Measurements from ENCODE around the gene WDR90. TPM values are rescaled to one million over a fixed set of nuclear protein-coding genes. Genes with fewer than 3 reads are reported as not detected.

The WDR90 gene
- total and polyA plus RNA-seq, 2 donors from 2014 or later, result 10.6 to 51.6 TPM

GRCh38 chr16:680625-680945 lies 31.4 kb downstream of the WDR90 start:
- Histone ChIP-seq H3K4me3 (ENCODE audit: low read length in 3 of 3) (peak overlapping the region; percentile 42 to 79 (median 77)), H3K9me3 (ENCODE audit: control insufficient read depth in 2 of 3, insufficient read depth in 1 of 3, low read length in 3 of 3) (no peaks in the 10 kb centered on the region), H3K9ac (ENCODE audit: low read length in 3 of 3) (peak overlapping the region in 2 of 3 donors; percentile 64 to 71), H3K27me3 (ENCODE audit: control insufficient read depth, insufficient read depth, low read length) (no peaks in the 10 kb centered on the region), H3K36me3 (ENCODE audit: control insufficient read depth in 2 of 3, insufficient read depth in 3 of 3, low read length in 3 of 3) (peaks cover 5 to 19% (median 8%) of the 10 kb centered on the region in 3 donors), H3K4me1 (ENCODE audit: control insufficient read depth in 2 of 3, insufficient read depth in 2 of 3, low read depth in 1 of 3, low read length in 3 of 3) (peaks cover 0 to 42% (median 12%) of the 10 kb centered on the region in 3 donors), H3K27ac (ENCODE audit: low read depth in 2 of 2, low read length in 2 of 2) (peak overlapping the region; percentile 9 to 51)
- FAIRE-seq (no peak), DNase-seq (no peak)
- intact Hi-C loops (cut with DNase I), result no loop called here
- no peak for TF ChIP-seq CTCF (IDR thresholded peaks at IDR 0.05; ENCODE audit: borderline replicate concordance, extremely low read depth, insufficient read depth)

DNA sequence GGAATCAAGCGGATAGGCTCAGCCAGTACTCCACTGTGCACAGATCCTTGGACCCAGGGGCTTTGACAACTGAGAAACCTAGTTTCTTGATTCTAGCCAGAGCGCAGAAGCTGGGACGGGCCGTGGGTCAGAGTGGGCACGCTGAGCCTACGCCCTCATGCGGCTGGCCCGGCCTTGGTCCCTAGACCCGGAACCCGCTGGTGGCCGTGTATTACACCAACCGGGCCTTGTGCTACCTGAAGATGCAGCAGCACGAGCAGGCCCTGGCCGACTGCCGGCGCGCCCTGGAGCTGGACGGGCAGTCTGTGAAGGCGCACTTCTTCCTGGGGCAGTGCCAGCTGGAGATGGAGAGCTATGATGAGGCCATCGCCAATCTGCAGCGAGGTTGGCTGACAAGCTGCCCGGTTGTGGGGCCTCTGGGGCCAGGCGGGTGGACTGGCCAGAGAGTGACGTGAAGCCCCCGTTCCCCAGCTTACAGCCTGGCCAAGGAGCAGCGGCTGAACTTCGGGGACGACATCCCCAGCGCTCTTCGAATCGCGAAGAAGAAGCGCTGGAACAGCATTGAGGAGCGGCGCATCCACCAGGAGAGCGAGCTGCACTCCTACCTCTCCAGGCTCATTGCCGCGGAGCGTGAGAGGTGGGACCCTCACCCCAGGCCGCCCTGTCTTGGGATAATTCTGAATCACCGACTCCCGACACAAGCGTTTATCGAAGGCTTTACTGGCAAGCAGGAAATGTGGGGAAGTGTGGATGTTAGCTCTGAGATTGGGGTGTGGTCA lies 32.0 kb downstream of the WDR90 start:
- Histone ChIP-seq H3K9ac (ENCODE audit: low read length in 3 of 3) (peak overlapping the region in 2 of 3 donors; percentile 64 to 71), H3K4me3 (ENCODE audit: low read length in 3 of 3) (peak overlapping the region; percentile 42 to 79 (median 77)), H3K4me1 (ENCODE audit: control insufficient read depth in 2 of 3, insufficient read depth in 2 of 3, low read depth in 1 of 3, low read length in 3 of 3) (peaks cover 0 to 42% (median 12%) of the 10 kb centered on the region in 3 donors), H3K36me3 (ENCODE audit: control insufficient read depth in 2 of 3, insufficient read depth in 3 of 3, low read length in 3 of 3) (peaks cover 5 to 19% (median 8%) of the 10 kb centered on the region in 3 donors), H3K27ac (ENCODE audit: low read depth in 2 of 2, low read length in 2 of 2) (peak overlapping the region in 1 of 2 donors; percentile 34), H3K9me3 (ENCODE audit: control insufficient read depth in 2 of 3, insufficient read depth in 1 of 3, low read length in 3 of 3) (no peaks in the 10 kb centered on the region), H3K27me3 (ENCODE audit: control insufficient read depth, insufficient read depth, low read length) (no peaks in the 10 kb centered on the region)
- FAIRE-seq (no peak), DNase-seq (no peak)
- intact Hi-C loops (cut with DNase I), result no loop called here
- no peak for TF ChIP-seq CTCF (IDR thresholded peaks at IDR 0.05; ENCODE audit: borderline replicate concordance, extremely low read depth, insufficient read depth)

GRCh38 chr16:681746-682427 lies 32.7 kb downstream of the WDR90 start:
- no peak for TF ChIP-seq CTCF (IDR thresholded peaks at IDR 0.05; ENCODE audit: borderline replicate concordance, extremely low read depth, insufficient read depth)
- H3K4me1 ChIP-seq (ENCODE audit: control insufficient read depth in 2 of 3, insufficient read depth in 2 of 3, low read depth in 1 of 3, low read length in 3 of 3), result peaks cover 0 to 42% (median 12%) of the 10 kb centered on the region in 3 donors
- H3K27me3 ChIP-seq (ENCODE audit: control insufficient read depth, insufficient read depth, low read length), result no peaks in the 10 kb centered on the region
- no peak overlapping the region for H3K9ac ChIP-seq (ENCODE audit: low read length in 3 of 3)
- no peaks in the 10 kb centered on the region for H3K9me3 ChIP-seq (ENCODE audit: control insufficient read depth in 2 of 3, insufficient read depth in 1 of 3, low read length in 3 of 3)
- intact Hi-C loops (cut with DNase I), result no loop called here
- peak overlapping the region in 1 of 2 donors; percentile 34 for H3K27ac ChIP-seq (ENCODE audit: low read depth in 2 of 2, low read length in 2 of 2)
- DNase-seq (no peak), FAIRE-seq (no peak)
- peaks cover 5 to 21% (median 8%) of the 10 kb centered on the region in 3 donors for H3K36me3 ChIP-seq (ENCODE audit: control insufficient read depth in 2 of 3, insufficient read depth in 3 of 3, low read length in 3 of 3)
- H3K4me3 ChIP-seq (ENCODE audit: low read length in 3 of 3), result peak overlapping the region in 1 of 3 donors; percentile 79

All from kidney (tissue), 14 donors.